Pancreas (tissue), 10 donors: ENCODE measurements around the gene SCOC. TPM values are rescaled to one million over a fixed set of nuclear protein-coding genes. Genes with fewer than 3 reads are reported as not detected.

Experiments used
- ATAC-seq, 4 donors: fragments of 200-7000 bp; cut with Tn5 transposase; one replicate each; pipeline versions ENCODE4 v1.8.0 to v1.9.1; 2020; ENCODE audit warnings: mild to moderate bottlenecking in 4 of 4, moderate library complexity in 4 of 4
- DNase-seq, 6 donors: peaks; one replicate each; pipeline ENCODE4 v3.0.0-alpha.2; 2020
- FAIRE-seq: peaks from 2 replicates; lab custom pipeline; 2012; peaks lifted over from hg19 to GRCh38; lab: Jason Lieb, UNC
- H3K27ac ChIP-seq, 4 donors: fragments of 200-600 bp; sonication (generic); 1 replicate in 3 of 4; 2 replicates in 1 of 4; pipeline versions ENCODE4 v1.5.0 to v1.8.0; 2020
- H3K27me3 ChIP-seq, 4 donors: fragments of 200-600 bp; one replicate each; pipeline ENCODE4 v1.8.0; 2021
- H3K36me3 ChIP-seq, 3 donors: fragments of 200-600 bp; sonication (generic) in 1 of 3; one replicate each; pipeline versions ENCODE4 v1.5.0 to v1.8.0; 2020 to 2021
- H3K4me1 ChIP-seq, 3 donors: fragments of 200-600 bp; one replicate each; pipeline ENCODE4 v1.8.0; 2021
- H3K4me3 ChIP-seq, 4 donors: fragments of 200-600 bp; sonication (generic) in 2 of 4; one replicate each; pipeline versions ENCODE4 v1.5.0 to v1.8.0; 2020 to 2021
- H3K9me3 ChIP-seq, 4 donors: fragments of 200-600 bp; one replicate each; pipeline ENCODE4 v1.8.0; 2021
- WGBS, 2 donors: extraction: QIAGEN DNeasy Blood & Tissue Kit; methylation state at CpG; one replicate each; pipeline ENCODE4 v1.1.7; 2013; 5-methylcytosine and 5-hydroxymethylcytosine counted together
- intact Hi-C, 3 donors: fragments of 100-400 bp; cut with DNase I; formaldehyde crosslinking; loops; one replicate each; pipeline versions ENCODE4 v1.11.1 to v1.14.2; 2022
- polyA plus RNA-seq, 2 donors: library from polyadenylated mRNA; stranded (reverse); fragments of 200-250 nt; gene quantifications; one replicate each; pipeline ENCODE4 v1.2.3, GENCODE V29; 2013
- total RNA-seq, 6 donors: library from RNA; stranded (reverse); fragmentation: NEBNext Ultra II Directional in 4 of 6; extraction: Animal tissue kit (Norgen Biotek cat#: 25700) in 4 of 6; gene quantifications; one replicate each; pipeline versions ENCODE4 v1.2.1 to v1.2.4, GENCODE V29; 2021 to 2023
- TF ChIP-seq, protein P1 (sequence below), 4 donors: fragments of 200-600 bp; sonication (generic) in 3 of 4; IDR thresholded peaks; one replicate each; pipeline versions ENCODE4 v1.5.0 to v1.8.0; 2021; ENCODE audit warnings: antibody characterized with exemption in 4 of 4
- donor health status: healthy with polysubstance abuse.
- donor health status: DM: no; HTN: no; CAD: no; lungs with moderate emphysema.
- donor health status: DM: no; HTN: no; CAD: no.
- donor health status: control.
- donor health status: control.
- donor health status: Bipolar disorder and iron deficiency.
- donor health status: DM: yes; HTN: yes; CAD: no.
- donor health status: DM: no; HTN: no; CAD: no.
- donor health status: DM: no; HTN: no; CAD: no.
- donor health status: DM: yes; HTN: yes; CAD: no.

Gene SCOC
- total and polyA plus RNA-seq, 8 donors, result 19.4 to 62.5 (median 35.4) TPM

DNA sequence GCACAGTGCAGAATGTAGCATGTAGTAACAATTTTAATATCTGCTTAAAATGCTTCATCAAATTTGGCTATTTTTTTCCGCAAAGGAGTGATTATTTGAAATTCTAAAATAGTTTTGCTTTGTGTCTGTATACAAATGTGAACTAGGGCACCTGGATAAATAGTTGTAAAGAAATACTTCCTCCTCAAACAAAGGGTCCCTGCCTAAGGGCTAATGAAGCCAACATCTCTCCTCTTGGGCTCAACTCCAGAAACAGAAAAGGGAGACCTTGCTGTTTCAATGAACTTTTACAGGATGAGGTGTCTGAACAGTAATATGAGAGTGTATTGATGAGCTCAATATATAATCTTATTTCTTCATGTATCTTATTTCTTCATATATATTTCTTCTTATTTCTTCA is 30.8 kb upstream of the SCOC start:
- H3K36me3 ChIP-seq, result no peaks in the 10 kb centered on the region
- 20 to 40% methylated on average over 1 of the region's 1 CpG for WGBS, 2 donors
- intact Hi-C loops, result no loop called here
- H3K27me3 ChIP-seq, result no peaks in the 10 kb centered on the region
- peaks cover 12 to 21% (median 18%) of the 10 kb centered on the region in 3 donors for H3K4me1 ChIP-seq
- H3K27ac ChIP-seq, result peak overlapping the region; percentile 6 to 67 (median 38)
- ATAC-seq (peak; percentile 20 to 58 (median 36)), FAIRE-seq (peak; percentile 17), DNase-seq (peak in 2 of 6 donors; percentile 18 to 28)
- TF ChIP-seq, protein P1, sequence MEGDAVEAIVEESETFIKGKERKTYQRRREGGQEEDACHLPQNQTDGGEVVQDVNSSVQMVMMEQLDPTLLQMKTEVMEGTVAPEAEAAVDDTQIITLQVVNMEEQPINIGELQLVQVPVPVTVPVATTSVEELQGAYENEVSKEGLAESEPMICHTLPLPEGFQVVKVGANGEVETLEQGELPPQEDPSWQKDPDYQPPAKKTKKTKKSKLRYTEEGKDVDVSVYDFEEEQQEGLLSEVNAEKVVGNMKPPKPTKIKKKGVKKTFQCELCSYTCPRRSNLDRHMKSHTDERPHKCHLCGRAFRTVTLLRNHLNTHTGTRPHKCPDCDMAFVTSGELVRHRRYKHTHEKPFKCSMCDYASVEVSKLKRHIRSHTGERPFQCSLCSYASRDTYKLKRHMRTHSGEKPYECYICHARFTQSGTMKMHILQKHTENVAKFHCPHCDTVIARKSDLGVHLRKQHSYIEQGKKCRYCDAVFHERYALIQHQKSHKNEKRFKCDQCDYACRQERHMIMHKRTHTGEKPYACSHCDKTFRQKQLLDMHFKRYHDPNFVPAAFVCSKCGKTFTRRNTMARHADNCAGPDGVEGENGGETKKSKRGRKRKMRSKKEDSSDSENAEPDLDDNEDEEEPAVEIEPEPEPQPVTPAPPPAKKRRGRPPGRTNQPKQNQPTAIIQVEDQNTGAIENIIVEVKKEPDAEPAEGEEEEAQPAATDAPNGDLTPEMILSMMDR (IDR thresholded peaks at IDR 0.05), result no peak
- no peaks in the 10 kb centered on the region for H3K9me3 ChIP-seq
- H3K4me3 ChIP-seq, result no peak overlapping the region

DNA sequence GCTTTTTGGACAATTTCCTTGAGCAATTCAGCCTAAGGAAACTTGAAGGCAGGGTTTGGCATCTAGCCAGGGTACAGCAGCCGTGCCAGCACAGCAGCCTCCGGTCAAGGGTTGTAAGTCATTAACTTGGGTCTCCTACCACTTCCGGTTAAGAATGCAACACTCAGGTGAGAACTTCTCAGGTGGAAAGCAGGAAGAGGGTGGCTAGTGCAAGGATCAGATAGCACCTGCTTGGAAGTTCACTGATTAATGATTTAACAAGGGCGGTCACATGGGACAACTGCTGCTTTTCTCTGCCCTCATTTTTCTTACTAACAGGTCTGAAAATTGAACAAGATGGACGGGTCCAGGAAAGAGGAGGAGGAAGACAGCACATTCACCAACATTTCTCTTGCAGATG is 30.1 kb upstream of the SCOC start:
- TF ChIP-seq, protein P1 (IDR thresholded peaks at IDR 0.05), result no peak
- ATAC-seq (peak; percentile 83 to 95 (median 92)), FAIRE-seq (peak; percentile 60), DNase-seq (peak; percentile 78 to 93 (median 89))
- Histone ChIP-seq H3K27ac (peak overlapping the region in 2 of 4 donors; percentile 65 to 67), H3K36me3 (no peaks in the 10 kb centered on the region), H3K27me3 (no peaks in the 10 kb centered on the region), H3K4me3 (peak overlapping the region in 2 of 4 donors; percentile 34 to 47), H3K9me3 (no peaks in the 10 kb centered on the region), H3K4me1 (peaks cover 12 to 23% (median 21%) of the 10 kb centered on the region in 3 donors)
- intact Hi-C loops, result no loop called here
- 2 to 3% methylated on average over 5 of the region's 5 CpGs for WGBS, 2 donors

DNA sequence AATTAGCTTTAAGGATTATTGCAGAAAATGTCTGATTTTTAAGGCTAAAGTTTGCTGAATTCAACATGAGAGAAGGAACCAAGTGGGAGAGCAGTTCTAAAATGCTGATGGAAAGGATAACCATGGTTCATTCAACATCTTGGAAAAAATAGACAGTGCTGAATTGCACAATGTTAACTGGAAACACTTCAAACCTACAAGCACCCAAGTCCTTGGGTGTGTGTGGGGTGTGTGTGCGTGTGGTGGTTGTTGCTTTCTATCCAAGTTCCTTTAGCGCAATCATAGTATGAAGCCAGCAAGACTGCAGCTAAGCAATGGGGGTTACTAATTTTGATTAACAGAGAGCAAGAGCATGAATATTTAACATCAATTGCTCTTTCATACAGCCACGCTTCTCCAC is 29.3 kb upstream of the SCOC start:
- Histone ChIP-seq H3K4me3 (peak overlapping the region in 3 of 4 donors; percentile 10 to 47 (median 34)), H3K36me3 (no peaks in the 10 kb centered on the region), H3K4me1 (peaks cover 12 to 28% (median 26%) of the 10 kb centered on the region in 3 donors), H3K9me3 (no peaks in the 10 kb centered on the region), H3K27me3 (no peaks in the 10 kb centered on the region), H3K27ac (peak overlapping the region; percentile 5 to 67 (median 57))
- peak in 1 of 6 donors; percentile 30 for DNase-seq
- 21 to 31% methylated on average over 3 of the region's 3 CpGs for WGBS, 2 donors
- peak; percentile 45 to 69 (median 52) for ATAC-seq
- intact Hi-C loops, result no loop called here
- no peak for FAIRE-seq
- TF ChIP-seq, protein P1 (IDR thresholded peaks at IDR 0.05), result no peak

DNA sequence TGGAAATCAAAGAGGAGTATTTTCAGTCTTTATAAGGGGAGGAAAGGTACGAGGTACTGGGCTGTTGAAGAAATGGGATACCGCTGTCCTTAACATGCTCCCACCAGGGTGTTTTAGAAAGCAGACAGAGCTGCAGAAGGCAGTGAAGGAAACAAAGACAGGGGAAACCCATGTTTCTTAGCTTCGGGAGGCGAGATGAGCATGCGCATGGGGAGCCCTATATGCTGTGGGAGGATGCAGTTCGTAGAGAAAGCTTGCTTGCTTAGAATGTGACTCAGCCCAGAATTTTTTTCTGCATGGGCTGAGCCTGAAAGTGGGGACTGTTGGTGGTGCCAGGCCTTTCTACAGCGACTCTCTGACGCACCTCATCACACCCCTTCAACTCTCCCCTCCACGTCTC is 28.8 kb upstream of the SCOC start:
- H3K4me3 ChIP-seq, result peak overlapping the region in 3 of 4 donors; percentile 10 to 47 (median 34)
- no peaks in the 10 kb centered on the region for H3K36me3 ChIP-seq
- DNase-seq (peak in 5 of 6 donors; percentile 33 to 58 (median 44)), FAIRE-seq (no peak), ATAC-seq (peak; percentile 41 to 57 (median 46))
- WGBS, 2 donors, result 22 to 35% methylated on average over 9 of the region's 9 CpGs
- TF ChIP-seq, protein P1 (IDR thresholded peaks at IDR 0.05), result no peak
- H3K27me3 ChIP-seq, result no peaks in the 10 kb centered on the region
- peak overlapping the region; percentile 5 to 67 (median 57) for H3K27ac ChIP-seq
- no peaks in the 10 kb centered on the region for H3K9me3 ChIP-seq
- H3K4me1 ChIP-seq, result peaks cover 12 to 32% (median 31%) of the 10 kb centered on the region in 3 donors
- intact Hi-C loops, result no loop called here

DNA sequence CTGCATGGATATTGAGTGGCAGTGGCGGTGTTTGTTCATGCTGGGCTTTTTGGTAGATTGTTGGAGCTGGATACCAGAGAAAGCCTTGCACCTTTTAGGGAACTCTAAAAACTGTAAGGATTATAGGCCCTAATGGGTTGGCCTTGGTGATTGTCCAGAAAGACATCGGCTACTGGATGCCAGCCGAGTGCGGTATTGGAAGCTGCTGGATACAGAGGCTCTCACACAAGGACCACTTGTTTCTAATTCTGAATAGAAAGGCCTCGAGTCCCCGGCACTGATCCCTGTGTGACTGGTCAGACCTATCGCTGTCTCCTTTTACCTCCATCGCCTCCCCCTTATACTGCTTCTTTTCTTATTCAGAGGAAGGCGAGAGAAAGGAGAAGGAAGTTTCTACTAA is 27.3 kb upstream of the SCOC start:
- peaks cover 12 to 34% (median 31%) of the 10 kb centered on the region in 3 donors for H3K4me1 ChIP-seq
- peak overlapping the region in 2 of 4 donors; percentile 34 to 47 for H3K4me3 ChIP-seq
- peak overlapping the region in 2 of 4 donors; percentile 57 to 71 for H3K27ac ChIP-seq
- intact Hi-C loops, result no loop called here
- H3K36me3 ChIP-seq, result no peaks in the 10 kb centered on the region
- TF ChIP-seq, protein P1 (IDR thresholded peaks at IDR 0.05), result no peak
- DNase-seq (peak in 1 of 6 donors; percentile 35), FAIRE-seq (no peak), ATAC-seq (no peak)
- no peaks in the 10 kb centered on the region for H3K27me3 ChIP-seq
- no peaks in the 10 kb centered on the region for H3K9me3 ChIP-seq
- 49 to 56% methylated on average over 9 of the region's 9 CpGs for WGBS, 2 donors
